Daoy (cell line): ENCODE data around the gene SCN5A. TPM values are rescaled to one million over a fixed set of nuclear protein-coding genes. Genes with fewer than 3 reads are reported as not detected.

ENCODE experiments used
- DNase-seq: peaks from one replicate; pipeline ENCODE4 v3.0.0-alpha.2; 2015; ENCODE audit warnings: low read depth
- total RNA-seq: library from RNA; depleted of rRNA; stranded (reverse); fragments of >200 nt; shearing (Covaris generic); gene quantifications from 2 replicates; pipeline ENCODE4 v1.2.3, GENCODE V29; 2014

The SCN5A gene
- total RNA-seq, 1 experiment from 2014 or later, result 0.17 TPM

- no peak for DNase-seq
Measured at GRCh38 chr3:38601956-38602550, 47.4 kb downstream of the SCN5A start.

GRCh38 chr3:38600551-38600950 is 48.9 kb downstream of the SCN5A start:
- no peak for DNase-seq

GRCh38 chr3:38599886-38600285 is 49.6 kb downstream of the SCN5A start:
- DNase-seq, result no peak

- DNase-seq, result no peak
Measured at GRCh38 chr3:38598791-38599190, 50.7 kb downstream of the SCN5A start.

- no peak for DNase-seq
Measured at GRCh38 chr3:38597502-38598060, 51.9 kb downstream of the SCN5A start.

- DNase-seq, result no peak
Measured at GRCh38 chr3:38595393-38595792, 54.1 kb downstream of the SCN5A start.

- DNase-seq, result no peak
Measured at GRCh38 chr3:38590521-38590920, 59.0 kb downstream of the SCN5A start.

- DNase-seq, result no peak
Measured at GRCh38 chr3:38588995-38589937, 60.2 kb downstream of the SCN5A start.

- DNase-seq, result no peak
Measured at GRCh38 chr3:38588371-38588971, 61.0 kb downstream of the SCN5A start.

GRCh38 chr3:38587548-38588131 is 61.8 kb downstream of the SCN5A start:
- DNase-seq, result no peak

GRCh38 chr3:38586546-38587520 is 62.7 kb downstream of the SCN5A start:
- DNase-seq, result no peak

- no peak for DNase-seq
Measured at GRCh38 chr3:38585791-38586420, 63.6 kb downstream of the SCN5A start.

- no peak for DNase-seq
Measured at GRCh38 chr3:38583688-38584087, 65.8 kb downstream of the SCN5A start.

GRCh38 chr3:38582941-38583645 is 66.4 kb downstream of the SCN5A start:
- DNase-seq, result no peak

GRCh38 chr3:38582316-38582715 is 67.2 kb downstream of the SCN5A start:
- DNase-seq, result no peak

- no peak for DNase-seq
Measured at GRCh38 chr3:38581774-38582173, 67.7 kb downstream of the SCN5A start.

- DNase-seq, result no peak
Measured at GRCh38 chr3:38580450-38581382, 68.8 kb downstream of the SCN5A start.
